Measurements from ENCODE around the gene ZFTA.

GRCh38 chr11:63765688-63766241 lies 2.8 kb downstream of the ZFTA start:
- TF ChIP-seq CEBPB (IDR thresholded peaks at IDR 0.05) (no peak), TAF1 (IDR thresholded peaks at IDR 0.05; ENCODE audit: low read depth) (no peak), CREB1 (IDR thresholded peaks at IDR 0.05; ENCODE audit: low read depth) (no peak)

All from Ishikawa (cell line).